ENCODE results near the gene HP1BP3.

HP1BP3 gene

DNA sequence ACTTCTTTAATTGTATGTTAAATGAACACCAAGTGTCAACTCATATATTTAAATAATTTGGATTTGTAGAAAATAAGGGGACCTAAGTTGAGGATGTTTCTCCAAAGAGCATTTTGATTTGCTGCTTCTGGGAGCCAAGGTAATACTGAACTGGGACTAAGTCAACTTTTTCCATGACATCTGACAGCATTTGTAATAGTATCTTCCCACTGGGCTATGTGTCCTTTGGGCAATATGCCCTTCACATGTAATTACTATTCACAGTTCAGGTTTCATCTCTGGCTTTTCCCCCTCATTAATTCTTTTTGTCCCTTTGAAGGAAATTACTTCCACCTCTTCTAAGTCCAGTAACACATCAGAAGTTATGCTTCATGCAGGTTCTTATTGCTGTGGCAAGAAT lies 36.7 kb upstream of the HP1BP3 start:
- no peak for TF ChIP-seq CTCF (IDR thresholded peaks at IDR 0.05)
- Histone ChIP-seq H3K27ac (no peak overlapping the region), H3K4me3 (no peak overlapping the region)
- no peak for DNase-seq (ENCODE audit: low spot score)

DNA sequence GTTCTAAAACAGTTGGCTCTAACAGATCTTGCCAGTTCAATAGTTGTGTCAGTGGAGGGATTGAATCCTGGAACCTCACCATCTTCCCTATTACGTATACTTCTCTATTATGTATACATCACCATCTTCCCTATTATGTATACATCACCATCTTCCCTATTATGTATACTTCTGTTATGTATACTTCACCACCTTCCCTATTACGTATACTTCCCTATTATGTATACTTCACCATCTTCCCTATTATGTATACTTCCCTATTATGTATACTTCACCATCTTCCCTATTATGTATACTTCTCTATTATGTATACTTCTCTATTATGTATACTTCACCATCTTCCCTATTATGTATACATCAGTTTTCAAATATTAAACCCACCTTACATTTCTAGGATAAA lies 34.4 kb upstream of the HP1BP3 start:
- TF ChIP-seq CTCF (IDR thresholded peaks at IDR 0.05), result no peak
- Histone ChIP-seq H3K4me3 (no peak overlapping the region), H3K27ac (no peak overlapping the region)
- DNase-seq (ENCODE audit: low spot score), result no peak

DNA sequence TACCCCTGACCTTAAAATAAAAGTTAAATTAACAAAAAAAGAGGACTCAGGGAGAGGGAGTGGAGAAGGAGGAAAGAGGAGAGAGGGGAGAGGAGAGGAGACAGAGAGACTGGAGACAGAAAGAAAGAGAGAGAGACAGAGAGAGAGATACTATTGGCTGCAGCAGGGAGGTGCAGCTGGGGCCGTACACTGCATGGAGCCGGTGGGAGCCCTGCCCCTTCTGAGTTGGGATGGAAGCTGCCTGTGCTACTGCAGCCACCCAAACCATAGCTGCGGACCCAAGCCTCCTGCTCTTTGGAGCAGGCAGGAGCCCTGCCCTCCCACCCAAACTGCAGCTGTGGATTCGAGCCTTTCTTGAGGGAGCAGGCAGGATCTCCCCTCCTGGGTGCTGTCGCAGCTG lies 32.7 kb upstream of the HP1BP3 start:
- Histone ChIP-seq H3K27ac (no peak overlapping the region), H3K4me3 (no peak overlapping the region)
- no peak for DNase-seq (ENCODE audit: low spot score)
- TF ChIP-seq CTCF (IDR thresholded peaks at IDR 0.05), result no peak

GRCh38 chr1:20814534-20814871 lies 27.4 kb upstream of the HP1BP3 start:
- no peak for DNase-seq (ENCODE audit: low spot score)
- H3K27ac ChIP-seq, result no peak overlapping the region
- no peak for TF ChIP-seq CTCF (IDR thresholded peaks at IDR 0.05)
- H3K4me3 ChIP-seq, result no peak overlapping the region

- no peak for TF ChIP-seq CTCF (IDR thresholded peaks at IDR 0.05)
- Histone ChIP-seq H3K27ac (no peak overlapping the region), H3K4me3 (no peak overlapping the region)
- DNase-seq (ENCODE audit: low spot score), result no peak
Measured at GRCh38 chr1:20811916-20812315, 24.8 kb upstream of the HP1BP3 start.

DNA sequence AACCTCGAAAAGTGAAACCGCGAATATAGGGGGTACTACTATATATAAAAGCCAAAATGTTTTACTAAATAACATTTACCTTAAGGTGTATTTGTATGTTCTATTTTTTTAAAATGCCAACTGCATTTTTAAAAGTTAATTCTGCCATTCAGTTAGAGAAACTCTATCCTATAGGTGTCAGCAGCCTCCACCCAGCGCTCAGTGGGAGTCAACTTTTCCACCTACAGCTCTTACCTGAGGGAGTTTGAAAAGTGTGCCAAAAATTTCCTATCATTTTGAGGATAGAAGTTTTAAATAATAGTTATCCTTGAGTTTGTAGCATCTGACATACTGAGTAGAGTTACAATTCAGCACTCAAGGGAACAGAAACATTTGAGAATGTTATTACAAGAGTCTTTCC lies 6.1 kb upstream of the HP1BP3 start:
- TF ChIP-seq CTCF (IDR thresholded peaks at IDR 0.05), result no peak
- Histone ChIP-seq H3K4me3 (no peak overlapping the region), H3K27ac (no peak overlapping the region)
- DNase-seq (ENCODE audit: low spot score), result no peak

DNA sequence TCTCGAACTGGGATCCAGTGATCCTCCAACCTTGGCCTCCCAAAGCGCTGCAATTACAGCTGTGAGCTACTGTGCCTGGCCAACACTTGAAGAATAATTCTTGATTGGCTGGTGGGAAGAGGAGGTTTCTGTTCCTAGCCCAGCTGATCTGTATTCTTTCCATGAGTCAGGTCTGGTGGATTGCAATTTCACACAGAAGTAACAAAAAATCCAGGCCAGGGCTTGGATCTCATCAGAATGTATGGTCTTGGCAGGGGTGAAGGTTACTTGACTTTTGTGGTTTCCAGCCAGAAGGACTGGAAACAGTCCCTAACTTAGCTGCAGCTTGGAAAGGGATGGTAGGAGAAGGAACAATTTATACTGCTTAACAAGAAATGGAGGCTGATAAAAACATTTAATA lies 5.1 kb upstream of the HP1BP3 start:
- H3K4me3 ChIP-seq, result no peak overlapping the region
- no peak overlapping the region for H3K27ac ChIP-seq
- DNase-seq (ENCODE audit: low spot score), result no peak
- TF ChIP-seq CTCF (IDR thresholded peaks at IDR 0.05), result no peak
